ENCODE results near the gene TOMM6.
A peak's percentile ranks its signal among the peaks of the same experiment; 100 is the strongest.

The TOMM6 gene

GRCh38 chr6:41785689-41786450, 1.6 kb upstream of the TOMM6 start:
- Histone ChIP-seq H3K9ac (ENCODE audit: insufficient read length) (peak overlapping the region; percentile 51), H3K4me3 (peak overlapping the region; percentile 84), H3K9me3 (ENCODE audit: low read depth, low read length) (no peaks in the 10 kb centered on the region), H3K27ac (no peak overlapping the region), H3K36me3 (ENCODE audit: insufficient read depth, low read length) (peaks cover 21% of the 10 kb centered on the region)
- DNase-seq (ENCODE audit: low read depth, low spot score): no peak
- TF ChIP-seq FOXP2 (optimal IDR thresholded peaks at IDR 0.05; ENCODE audit: control extremely low read depth, extremely low read length, insufficient read depth): no peak
- no peak for TF ChIP-seq POLR2AphosphoS5 (IDR thresholded peaks at IDR 0.05; ENCODE audit: borderline replicate concordance, low read depth, low read length)
- TF ChIP-seq EZH2 (IDR thresholded peaks at IDR 0.05): no peak

DNA sequence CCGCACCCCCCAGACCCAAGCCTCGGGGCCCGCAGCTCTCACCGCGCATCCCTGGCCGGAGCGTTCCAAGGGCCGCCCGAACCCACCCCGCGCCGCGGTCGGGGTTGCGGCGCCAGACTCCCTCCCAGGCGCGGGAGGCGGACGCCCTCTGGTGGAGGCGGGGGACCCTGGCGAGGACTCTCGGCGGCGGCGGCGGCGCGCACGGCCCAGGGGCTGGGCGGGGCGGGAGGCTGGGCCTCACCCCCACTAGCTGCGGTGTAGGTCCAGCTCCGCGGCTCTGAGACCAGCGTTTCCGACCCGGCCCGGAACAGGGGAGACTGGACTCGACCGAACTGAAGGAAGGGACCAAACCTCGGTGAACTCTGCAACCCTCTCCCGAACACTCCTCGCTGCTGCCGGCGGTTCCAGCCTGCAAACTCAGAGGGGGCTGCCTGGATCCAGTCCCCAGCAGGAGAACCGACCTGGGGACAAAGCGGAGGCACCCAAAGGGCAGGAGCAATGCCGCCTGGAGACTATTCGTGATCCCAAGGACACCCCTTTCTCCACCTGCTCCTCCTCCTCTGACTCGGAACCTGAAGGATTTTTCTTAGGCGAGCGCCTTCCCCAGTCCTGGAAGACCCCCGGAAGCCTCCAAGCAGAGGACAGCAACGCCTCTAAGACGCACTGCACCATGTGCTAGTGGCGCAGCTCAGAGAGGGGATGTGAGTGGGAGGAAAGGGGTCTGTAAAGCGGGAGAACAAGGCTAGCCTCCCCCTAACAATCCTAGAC, 859 bp upstream of the TOMM6 start:
- TF ChIP-seq EZH2 (IDR thresholded peaks at IDR 0.05) (no peak), FOXP2 (optimal IDR thresholded peaks at IDR 0.05; ENCODE audit: control extremely low read depth, extremely low read length, insufficient read depth) (no peak), POLR2AphosphoS5 (IDR thresholded peaks at IDR 0.05; ENCODE audit: borderline replicate concordance, low read depth, low read length) (peak; percentile 53; the same call in 1 of the 2 replicates)
- Histone ChIP-seq H3K9me3 (ENCODE audit: low read depth, low read length) (no peaks in the 10 kb centered on the region), H3K36me3 (ENCODE audit: insufficient read depth, low read length) (peaks cover 28% of the 10 kb centered on the region), H3K4me3 (peak overlapping the region; percentile 84), H3K27ac (peak overlapping the region; percentile 86), H3K9ac (ENCODE audit: insufficient read length) (peak overlapping the region; percentile 93)
- no peak for DNase-seq (ENCODE audit: low read depth, low spot score)

DNA sequence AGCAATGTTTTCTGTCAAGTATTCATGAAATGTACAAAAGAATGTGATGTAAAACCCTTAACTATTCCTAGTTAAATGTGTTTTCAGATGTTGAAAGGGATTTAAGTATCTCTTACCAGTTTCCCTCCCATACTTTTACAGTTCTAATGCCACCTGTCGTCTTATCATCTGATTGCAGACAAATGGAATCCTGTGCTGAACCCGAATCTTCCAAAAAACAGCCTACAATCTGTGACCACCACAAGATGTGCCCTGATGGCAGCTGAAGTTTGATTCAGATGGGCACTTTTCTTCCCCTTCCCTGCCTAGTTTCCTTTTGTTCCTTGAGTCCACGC, 1.9 kb downstream of the TOMM6 start:
- no peak for TF ChIP-seq FOXP2 (optimal IDR thresholded peaks at IDR 0.05; ENCODE audit: control extremely low read depth, extremely low read length, insufficient read depth)
- no peak for TF ChIP-seq POLR2AphosphoS5 (IDR thresholded peaks at IDR 0.05; ENCODE audit: borderline replicate concordance, low read depth, low read length)
- TF ChIP-seq EZH2 (IDR thresholded peaks at IDR 0.05): no peak
- H3K36me3 ChIP-seq (ENCODE audit: insufficient read depth, low read length): peaks cover 41% of the 10 kb centered on the region
- H3K9me3 ChIP-seq (ENCODE audit: low read depth, low read length): no peaks in the 10 kb centered on the region
- H3K4me3 ChIP-seq: peak overlapping the region; percentile 22; the same call in 1 of the 2 replicates
- DNase-seq (ENCODE audit: low read depth, low spot score): no peak
- H3K9ac ChIP-seq (ENCODE audit: insufficient read length): no peak overlapping the region
- no peak overlapping the region for H3K27ac ChIP-seq

DNA sequence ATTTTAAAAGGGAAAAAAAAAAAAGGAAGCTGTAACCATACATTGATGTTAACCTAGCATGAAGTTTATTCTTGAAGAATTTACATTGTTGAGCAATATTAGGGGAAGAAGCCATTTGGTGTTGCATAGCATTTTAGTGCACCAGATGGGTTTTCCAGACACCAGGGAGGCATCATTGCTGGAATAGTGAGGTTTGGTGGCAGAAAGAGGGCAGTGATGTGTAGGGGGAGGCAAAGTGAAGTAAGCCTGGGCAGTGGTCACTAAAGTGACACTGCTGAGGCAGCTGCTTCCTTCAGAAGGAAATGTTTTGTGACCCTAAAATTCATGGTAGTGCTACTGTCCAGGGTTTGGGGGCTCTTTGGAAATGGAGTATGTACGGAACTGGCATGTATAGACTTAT, 2.6 kb downstream of the TOMM6 start:
- no peak overlapping the region for H3K9ac ChIP-seq (ENCODE audit: insufficient read length)
- DNase-seq (ENCODE audit: low read depth, low spot score): no peak

GRCh38 chr6:41791305-41791704, 3.8 kb downstream of the TOMM6 start:
- H3K9me3 ChIP-seq (ENCODE audit: low read depth, low read length): no peaks in the 10 kb centered on the region
- H3K36me3 ChIP-seq (ENCODE audit: insufficient read depth, low read length): peaks cover 44% of the 10 kb centered on the region
- no peak for DNase-seq (ENCODE audit: low read depth, low spot score)
- H3K4me3 ChIP-seq: no peak overlapping the region
- no peak for TF ChIP-seq FOXP2 (optimal IDR thresholded peaks at IDR 0.05; ENCODE audit: control extremely low read depth, extremely low read length, insufficient read depth)
- TF ChIP-seq POLR2AphosphoS5 (IDR thresholded peaks at IDR 0.05; ENCODE audit: borderline replicate concordance, low read depth, low read length): no peak
- TF ChIP-seq EZH2 (IDR thresholded peaks at IDR 0.05): no peak
- no peak overlapping the region for H3K9ac ChIP-seq (ENCODE audit: insufficient read length)
- no peak overlapping the region for H3K27ac ChIP-seq

More for the DNA sequence above, 2.6 kb downstream of the TOMM6 start:
- peaks cover 41% of the 10 kb centered on the region for H3K36me3 ChIP-seq (ENCODE audit: insufficient read depth, low read length)
- H3K9me3 ChIP-seq (ENCODE audit: low read depth, low read length): no peaks in the 10 kb centered on the region
- no peak for TF ChIP-seq FOXP2 (optimal IDR thresholded peaks at IDR 0.05; ENCODE audit: control extremely low read depth, extremely low read length, insufficient read depth)
- peak; percentile 48; the same call in 1 of the 2 replicates for TF ChIP-seq POLR2AphosphoS5 (IDR thresholded peaks at IDR 0.05; ENCODE audit: borderline replicate concordance, low read depth, low read length)
- H3K4me3 ChIP-seq: no peak overlapping the region
- H3K27ac ChIP-seq: no peak overlapping the region

DNA sequence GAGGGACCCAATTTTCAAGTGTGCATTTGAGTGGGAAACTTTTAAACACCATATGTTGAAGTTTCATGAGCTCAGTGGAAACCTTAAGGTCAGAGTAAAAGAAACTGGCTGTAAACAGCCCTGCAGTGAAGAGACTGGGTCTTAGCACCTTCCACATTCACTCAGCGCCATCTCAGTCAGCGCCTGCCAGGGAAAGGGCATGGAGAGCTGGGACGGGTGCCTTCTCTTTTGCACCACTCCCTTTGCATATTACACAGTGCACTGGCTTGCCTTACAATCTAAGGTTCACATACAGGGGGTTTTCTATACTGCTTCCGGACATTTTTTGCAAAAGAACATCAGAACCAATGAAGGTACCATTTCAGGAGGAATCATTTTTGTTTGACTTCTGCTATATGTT, 4.5 kb downstream of the TOMM6 start:
- TF ChIP-seq EZH2 (IDR thresholded peaks at IDR 0.05) (no peak), FOXP2 (optimal IDR thresholded peaks at IDR 0.05; ENCODE audit: control extremely low read depth, extremely low read length, insufficient read depth) (no peak)
- Histone ChIP-seq H3K9me3 (ENCODE audit: low read depth, low read length) (no peaks in the 10 kb centered on the region), H3K27ac (no peak overlapping the region), H3K9ac (ENCODE audit: insufficient read length) (no peak overlapping the region), H3K36me3 (ENCODE audit: insufficient read depth, low read length) (peaks cover 44% of the 10 kb centered on the region), H3K4me3 (no peak overlapping the region)
- DNase-seq (ENCODE audit: low read depth, low spot score): no peak

DNA sequence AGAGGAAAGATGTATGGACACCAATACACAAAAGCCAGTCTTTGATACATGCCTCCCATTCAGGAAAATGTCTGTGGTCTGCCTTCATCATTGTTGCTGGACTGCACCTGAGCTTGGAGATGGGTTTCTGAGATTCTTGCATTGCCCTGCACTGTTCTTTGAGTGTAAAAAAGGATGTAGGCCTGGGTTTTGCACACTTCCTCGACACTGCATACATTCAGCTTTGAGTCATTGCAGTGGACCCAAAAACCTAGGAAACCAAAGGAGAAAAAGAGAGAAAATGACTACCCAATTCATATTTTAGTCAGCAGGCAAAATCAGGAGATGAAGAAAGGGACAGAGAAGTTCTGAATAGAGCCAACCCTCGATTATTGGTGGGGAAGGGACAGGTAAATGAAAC, 9.0 kb downstream of the TOMM6 start:
- peaks cover 21% of the 10 kb centered on the region for H3K36me3 ChIP-seq (ENCODE audit: insufficient read depth, low read length)
- no peak overlapping the region for H3K27ac ChIP-seq
- DNase-seq (ENCODE audit: low read depth, low spot score): no peak
- TF ChIP-seq POLR2AphosphoS5 (IDR thresholded peaks at IDR 0.05; ENCODE audit: borderline replicate concordance, low read depth, low read length): no peak
- TF ChIP-seq EZH2 (IDR thresholded peaks at IDR 0.05): no peak
- TF ChIP-seq FOXP2 (optimal IDR thresholded peaks at IDR 0.05; ENCODE audit: control extremely low read depth, extremely low read length, insufficient read depth): no peak
- H3K9me3 ChIP-seq (ENCODE audit: low read depth, low read length): no peaks in the 10 kb centered on the region
- H3K4me3 ChIP-seq: no peak overlapping the region
- no peak overlapping the region for H3K9ac ChIP-seq (ENCODE audit: insufficient read length)

- H3K9ac ChIP-seq (ENCODE audit: insufficient read length): no peak overlapping the region
- H3K9me3 ChIP-seq (ENCODE audit: low read depth, low read length): no peaks in the 10 kb centered on the region
- TF ChIP-seq POLR2AphosphoS5 (IDR thresholded peaks at IDR 0.05; ENCODE audit: borderline replicate concordance, low read depth, low read length) (no peak), FOXP2 (optimal IDR thresholded peaks at IDR 0.05; ENCODE audit: control extremely low read depth, extremely low read length, insufficient read depth) (no peak), EZH2 (IDR thresholded peaks at IDR 0.05) (no peak)
- no peak overlapping the region for H3K4me3 ChIP-seq
- H3K27ac ChIP-seq: no peak overlapping the region
- no peak for DNase-seq (ENCODE audit: low read depth, low spot score)
- peaks cover 7% of the 10 kb centered on the region for H3K36me3 ChIP-seq (ENCODE audit: insufficient read depth, low read length)
These were observed 11.5 kb downstream of the TOMM6 start for GRCh38 chr6:41798901-41799558.

All from SK-N-MC (cell line).